Keratinocyte (primary cell): Measurements from ENCODE around the gene GPX4. TPM values are rescaled to one million over a fixed set of nuclear protein-coding genes. Genes with fewer than 3 reads are reported as not detected.
A peak's percentile ranks its signal among the peaks of the same experiment; 100 is the strongest.

Experiments
- DNase-seq: peaks from one replicate; pipeline ENCODE4 v3.0.0-alpha.2; 2011; ENCODE audit warnings: low read depth, missing footprints, low spot score
- FAIRE-seq: peaks from 2 replicates; lab custom pipeline; 2011; peaks lifted over from hg19 to GRCh38; lab: Jason Lieb, UNC
- H2AFZ ChIP-seq: 2 replicates; pipeline ENCODE4 v1.6.0; 2012; ENCODE audit warnings: low read length, control low read depth, inconsistent platforms; ENCODE audit not compliant: control insufficient read depth
- H3K27ac ChIP-seq: 2 replicates; pipeline ENCODE4 v1.5.1; 2011; ENCODE audit warnings: low read length; ENCODE audit not compliant: control insufficient read depth, insufficient read depth
- H3K27me3 ChIP-seq: 3 replicates; pipeline ENCODE4 v1.6.0; 2011; ENCODE audit warnings: low read length; ENCODE audit not compliant: control insufficient read depth, insufficient read depth; ENCODE audit errors: extremely low read depth
- H3K36me3 ChIP-seq, 2 experiments: 2 replicates in 1 of 2; 3 replicates in 1 of 2; pipeline ENCODE4 v1.5.1; 2011; ENCODE audit warnings: low read length in 2 of 2, mild to moderate bottlenecking in 1 of 2; ENCODE audit not compliant: control insufficient read depth in 2 of 2, insufficient read depth in 2 of 2; ENCODE audit errors: extremely low read depth in 1 of 2
- H3K4me1 ChIP-seq: 3 replicates; pipeline ENCODE4 v1.5.1; 2011; ENCODE audit warnings: low read length; ENCODE audit not compliant: control insufficient read depth, insufficient read depth; ENCODE audit errors: extremely low read depth
- H3K4me2 ChIP-seq: 3 replicates; pipeline ENCODE4 v1.6.0; 2011; ENCODE audit warnings: low read depth, low read length; ENCODE audit not compliant: control insufficient read depth, insufficient read depth; ENCODE audit errors: extremely low read depth
- H3K4me3 ChIP-seq, 3 experiments: fragments of 200-600 bp in 1 of 3; sonication (generic) in 1 of 3; 2 replicates in 2 of 3; 3 replicates in 1 of 3; pipeline ENCODE4 v1.5.1; 2011 to 2016; ENCODE audit warnings: low read length in 3 of 3, mild to moderate bottlenecking in 3 of 3, control low read depth in 2 of 3, inconsistent platforms in 1 of 3, low read depth in 1 of 3, mixed read lengths in 1 of 3, mixed run types in 1 of 3, moderate library complexity in 1 of 3; ENCODE audit not compliant: control insufficient read depth in 2 of 3, insufficient read depth in 2 of 3; ENCODE audit errors: extremely low read depth in 1 of 3
- H3K79me2 ChIP-seq: 2 replicates; pipeline ENCODE4 v1.6.0; 2012; ENCODE audit warnings: low read length; ENCODE audit not compliant: control insufficient read depth, insufficient read depth
- H3K9ac ChIP-seq: 3 replicates; pipeline ENCODE4 v1.6.0; 2011; ENCODE audit warnings: low read length; ENCODE audit not compliant: control insufficient read depth, insufficient read depth; ENCODE audit errors: extremely low read depth
- H3K9me1 ChIP-seq: 3 replicates; pipeline ENCODE4 v1.6.0; 2011; ENCODE audit warnings: low read length; ENCODE audit not compliant: control insufficient read depth, insufficient read depth; ENCODE audit errors: extremely low read depth
- H3K9me3 ChIP-seq: 2 replicates; pipeline ENCODE4 v1.5.1; 2012; ENCODE audit warnings: low read depth, low read length; ENCODE audit not compliant: control insufficient read depth
- H4K20me1 ChIP-seq: 3 replicates; pipeline ENCODE4 v1.6.0; 2011; ENCODE audit warnings: low read length; ENCODE audit not compliant: control insufficient read depth, insufficient read depth; ENCODE audit errors: extremely low read depth
- EZH2 ChIP-seq: IDR thresholded peaks from one replicate; pipeline ENCODE4 v1.6.1; 2012; ENCODE audit warnings: inconsistent platforms, mild to moderate bottlenecking, low read length, moderate library complexity
- dilution Hi-C: fragments of 300-500 bp; cut with MboI; formaldehyde crosslinking; loops from one replicate; pipeline ENCODE4 v1.7.0; 2020; ENCODE audit warnings: low sequenced_read_pairs; ENCODE audit not compliant: extremely low pct_ligation_motif_present
- polyA plus RNA-seq, 5 experiments: library from polyadenylated mRNA; depleted of rRNA in 3 of 5; stranded (reverse) in 3 of 5; stranded (forward) in 1 of 5; unstranded in 1 of 5; fragments of >200 nt; gene quantifications; 1 replicate in 1 of 5; 2 replicates in 3 of 5; 3 replicates in 1 of 5; pipeline versions ENCODE4 v1.2.1 to v1.2.3, GENCODE V29; 2011 to 2012; ENCODE audit warnings: missing spikeins in 2 of 5, low read depth in 1 of 5, low replicate concordance in 1 of 5
- TF ChIP-seq, protein P1 (sequence below), 3 experiments: IDR thresholded peaks in 1 of 3; conservative IDR thresholded peaks in 1 of 3; optimal IDR thresholded peaks in 1 of 3; 2 replicates in 2 of 3; 3 replicates in 1 of 3; pipeline versions ENCODE3 to v1.5.1; 2011; ENCODE audit warnings: low read length in 3 of 3, mild to moderate bottlenecking in 3 of 3, moderate library complexity in 2 of 3, control low read depth in 1 of 3, inconsistent platforms in 1 of 3; ENCODE audit not compliant: insufficient read depth in 2 of 3; ENCODE audit errors: extremely low read depth in 1 of 3

GPX4 gene
- polyA plus RNA-seq, 1 donor (not counting 4 experiments of a cell fraction or from before 2014, with no cell fraction given), result 193 TPM

DNA sequence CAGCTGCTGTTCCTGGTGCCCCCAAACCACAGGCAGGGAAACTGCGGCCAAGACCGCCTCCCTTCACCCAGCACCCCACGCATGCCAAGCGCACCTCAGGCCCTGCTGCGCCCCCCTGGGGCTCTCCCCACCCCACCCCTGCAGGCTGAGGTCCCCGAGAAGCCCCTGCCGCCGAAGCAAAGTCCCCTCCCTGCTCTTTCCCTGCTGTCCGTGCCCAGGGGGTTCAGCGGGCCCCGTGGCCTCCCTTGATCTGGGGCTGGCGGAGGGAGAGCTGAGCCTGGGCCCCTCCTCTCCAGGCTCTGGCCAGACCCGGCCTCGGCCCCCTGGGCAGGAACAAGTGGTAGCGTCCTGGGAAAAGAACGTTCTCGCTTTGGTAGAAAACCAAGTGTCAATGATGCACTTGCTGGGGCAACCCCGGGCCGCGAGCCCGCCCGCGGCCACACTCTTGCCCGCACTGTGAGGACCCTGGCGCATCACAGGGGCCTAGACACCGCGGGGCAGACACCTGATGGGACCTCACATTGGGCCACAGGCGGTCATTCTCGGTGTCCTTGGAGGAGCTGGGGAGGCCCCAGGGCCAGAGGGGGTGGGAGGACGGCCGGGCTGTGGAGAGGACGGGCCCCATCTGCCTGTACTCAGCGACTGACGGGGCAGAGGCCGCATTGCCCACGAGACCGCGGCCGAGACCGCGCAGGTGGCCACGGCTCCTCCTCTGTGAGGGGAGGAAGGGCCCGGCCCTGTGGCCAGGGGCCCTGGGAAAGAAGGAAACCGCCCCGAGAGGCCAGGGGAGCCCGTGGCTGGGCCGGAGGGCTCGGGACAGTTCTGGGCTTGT lies 29.0 kb downstream of the GPX4 start:
- FAIRE-seq (no peak), DNase-seq (no peak)
- dilution Hi-C loops, result no loop called here
- Histone ChIP-seq H2AFZ (no peak overlapping the region), H3K27ac (peak overlapping the region; percentile 73), H3K79me2 (peaks cover 69% of the 10 kb centered on the region), H3K4me2 (peak overlapping the region; percentile 79), H3K27me3 (no peaks in the 10 kb centered on the region), H3K9me1 (no peaks in the 10 kb centered on the region), H3K4me1 (peaks cover 19% of the 10 kb centered on the region), H3K36me3 (peaks cover 15 to 19% of the 10 kb centered on the region in 2 experiments), H3K9ac (peak overlapping the region; percentile 81), H3K4me3 (peak overlapping the region; percentile 56 to 88 (median 73)), H4K20me1 (peaks cover 9% of the 10 kb centered on the region), H3K9me3 (no peaks in the 10 kb centered on the region)
- TF ChIP-seq, protein P1, sequence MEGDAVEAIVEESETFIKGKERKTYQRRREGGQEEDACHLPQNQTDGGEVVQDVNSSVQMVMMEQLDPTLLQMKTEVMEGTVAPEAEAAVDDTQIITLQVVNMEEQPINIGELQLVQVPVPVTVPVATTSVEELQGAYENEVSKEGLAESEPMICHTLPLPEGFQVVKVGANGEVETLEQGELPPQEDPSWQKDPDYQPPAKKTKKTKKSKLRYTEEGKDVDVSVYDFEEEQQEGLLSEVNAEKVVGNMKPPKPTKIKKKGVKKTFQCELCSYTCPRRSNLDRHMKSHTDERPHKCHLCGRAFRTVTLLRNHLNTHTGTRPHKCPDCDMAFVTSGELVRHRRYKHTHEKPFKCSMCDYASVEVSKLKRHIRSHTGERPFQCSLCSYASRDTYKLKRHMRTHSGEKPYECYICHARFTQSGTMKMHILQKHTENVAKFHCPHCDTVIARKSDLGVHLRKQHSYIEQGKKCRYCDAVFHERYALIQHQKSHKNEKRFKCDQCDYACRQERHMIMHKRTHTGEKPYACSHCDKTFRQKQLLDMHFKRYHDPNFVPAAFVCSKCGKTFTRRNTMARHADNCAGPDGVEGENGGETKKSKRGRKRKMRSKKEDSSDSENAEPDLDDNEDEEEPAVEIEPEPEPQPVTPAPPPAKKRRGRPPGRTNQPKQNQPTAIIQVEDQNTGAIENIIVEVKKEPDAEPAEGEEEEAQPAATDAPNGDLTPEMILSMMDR (optimal IDR thresholded peaks at IDR 0.05 in 1 of 3, IDR thresholded peaks at IDR 0.05 in 1 of 3, conservative IDR thresholded peaks at IDR 0.05 in 1 of 3; ENCODE audit: extremely low read depth in 1 of 3, insufficient read depth in 2 of 3, low read length in 3 of 3), result no peak
- no peak for TF ChIP-seq EZH2

DNA sequence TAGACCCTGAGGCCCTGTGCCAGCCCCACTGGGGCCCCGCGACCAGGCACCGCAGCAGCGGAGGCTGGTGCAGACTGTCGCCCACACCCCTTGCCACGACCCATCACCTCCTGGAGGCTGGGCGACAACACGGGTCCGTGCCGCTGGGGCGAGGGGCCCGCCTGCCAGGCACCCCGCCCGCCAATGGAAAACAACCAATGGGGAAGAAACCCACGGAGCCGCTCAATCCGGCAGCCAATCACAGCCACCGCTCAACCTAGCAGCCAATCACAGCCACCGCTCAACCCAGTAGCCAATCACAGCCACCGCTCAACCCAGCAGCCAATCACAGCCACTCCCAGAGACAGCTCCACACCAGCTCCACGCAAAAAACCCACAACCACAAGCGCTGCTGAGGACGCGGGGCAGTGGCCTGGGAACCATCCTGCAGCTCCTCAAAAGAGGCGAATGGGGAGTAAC lies 29.7 kb downstream of the GPX4 start:
- Histone ChIP-seq H3K27me3 (no peaks in the 10 kb centered on the region), H3K4me2 (no peak overlapping the region), H3K9ac (no peak overlapping the region), H3K9me1 (no peaks in the 10 kb centered on the region), H3K27ac (no peak overlapping the region), H3K9me3 (no peaks in the 10 kb centered on the region), H3K36me3 (peaks cover 12 to 19% of the 10 kb centered on the region in 2 experiments), H4K20me1 (peaks cover 9% of the 10 kb centered on the region), H3K4me3 (no peak overlapping the region), H3K79me2 (peaks cover 70% of the 10 kb centered on the region), H2AFZ (no peak overlapping the region), H3K4me1 (peaks cover 19% of the 10 kb centered on the region)
- DNase-seq (no peak), FAIRE-seq (no peak)
- dilution Hi-C loops, result no loop called here
- TF ChIP-seq EZH2, result no peak
- TF ChIP-seq, protein P1 (optimal IDR thresholded peaks at IDR 0.05 in 1 of 3, IDR thresholded peaks at IDR 0.05 in 1 of 3, conservative IDR thresholded peaks at IDR 0.05 in 1 of 3; ENCODE audit: extremely low read depth in 1 of 3, insufficient read depth in 2 of 3, low read length in 3 of 3), result no peak
